HL-60 (cell line): ENCODE measurements around the gene SRCIN1.

ENCODE experiments used
- POLR2AphosphoS5 ChIP-seq: IDR thresholded peaks from 2 replicates; pipeline ENCODE4 v1.6.1; 2012; ENCODE audit warnings: low read depth
- SPI1 ChIP-seq: IDR thresholded peaks from 2 replicates; pipeline ENCODE4 v1.6.1; 2012; ENCODE audit warnings: low read depth, mild to moderate bottlenecking, borderline replicate concordance
- TF ChIP-seq, protein P1 (sequence below): IDR thresholded peaks from one replicate; pipeline ENCODE4 v1.5.1; 2011; ENCODE audit warnings: low read length, control low read depth, inconsistent platforms; ENCODE audit not compliant: insufficient read depth

DNA sequence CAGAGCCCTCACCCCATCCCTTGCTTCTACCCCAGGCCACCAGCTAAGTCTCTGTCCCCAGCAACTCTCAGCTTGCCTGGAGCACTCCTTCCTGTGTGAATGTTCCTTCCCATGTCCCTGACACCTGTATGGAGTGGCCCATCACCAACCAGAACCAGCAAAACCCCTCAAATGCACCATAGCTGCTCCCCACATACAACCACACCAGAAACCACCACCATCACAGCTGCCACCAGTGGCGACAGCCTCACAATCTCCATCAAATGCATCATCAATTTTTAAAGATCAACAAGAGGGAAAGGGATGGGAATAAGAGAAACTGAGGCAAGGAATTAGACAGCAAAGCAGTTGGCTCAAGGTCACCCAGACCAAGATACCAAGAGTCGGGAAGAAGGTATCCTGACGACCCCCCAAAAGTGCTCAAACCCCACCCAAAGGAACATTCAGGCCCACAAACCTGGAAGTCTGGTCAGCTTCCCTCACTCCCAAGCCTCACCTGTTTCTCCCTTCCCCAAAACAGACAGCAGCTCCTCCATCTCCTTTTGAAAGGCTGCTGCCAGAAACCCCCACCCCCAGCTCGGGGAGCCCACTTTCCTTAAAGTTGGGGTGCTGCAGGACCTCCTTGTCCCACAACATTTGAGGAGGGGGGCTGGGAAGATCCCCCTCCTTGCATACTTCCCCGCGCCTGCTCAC, 1.8 kb downstream of the SRCIN1 start:
- TF ChIP-seq, protein P1, sequence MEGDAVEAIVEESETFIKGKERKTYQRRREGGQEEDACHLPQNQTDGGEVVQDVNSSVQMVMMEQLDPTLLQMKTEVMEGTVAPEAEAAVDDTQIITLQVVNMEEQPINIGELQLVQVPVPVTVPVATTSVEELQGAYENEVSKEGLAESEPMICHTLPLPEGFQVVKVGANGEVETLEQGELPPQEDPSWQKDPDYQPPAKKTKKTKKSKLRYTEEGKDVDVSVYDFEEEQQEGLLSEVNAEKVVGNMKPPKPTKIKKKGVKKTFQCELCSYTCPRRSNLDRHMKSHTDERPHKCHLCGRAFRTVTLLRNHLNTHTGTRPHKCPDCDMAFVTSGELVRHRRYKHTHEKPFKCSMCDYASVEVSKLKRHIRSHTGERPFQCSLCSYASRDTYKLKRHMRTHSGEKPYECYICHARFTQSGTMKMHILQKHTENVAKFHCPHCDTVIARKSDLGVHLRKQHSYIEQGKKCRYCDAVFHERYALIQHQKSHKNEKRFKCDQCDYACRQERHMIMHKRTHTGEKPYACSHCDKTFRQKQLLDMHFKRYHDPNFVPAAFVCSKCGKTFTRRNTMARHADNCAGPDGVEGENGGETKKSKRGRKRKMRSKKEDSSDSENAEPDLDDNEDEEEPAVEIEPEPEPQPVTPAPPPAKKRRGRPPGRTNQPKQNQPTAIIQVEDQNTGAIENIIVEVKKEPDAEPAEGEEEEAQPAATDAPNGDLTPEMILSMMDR, result no peak
- TF ChIP-seq SPI1 (no peak), POLR2AphosphoS5 (no peak)
